H1 (cell line): Measurements from ENCODE around the gene ZSCAN10. TPM values are rescaled to one million over a fixed set of nuclear protein-coding genes. Genes with fewer than 3 reads are reported as not detected.

Experiments
- ATF2 ChIP-seq: IDR thresholded peaks from 2 replicates; pipeline ENCODE4 v1.6.1; 2012; ENCODE audit warnings: low read length, inconsistent platforms
- BRCA1 ChIP-seq: IDR thresholded peaks from 2 replicates; pipeline ENCODE4 v1.6.1; 2012; ENCODE audit warnings: low read depth, low read length, improper control_type of control experiment
- CBX5 ChIP-seq: fragments of 300-800, 300-1000 bp; sonication (generic); IDR thresholded peaks from 2 replicates; pipeline ENCODE4 v1.7.1; 2016; ENCODE audit warnings: antibody characterized with exemption, low read length, low read depth
- CHD1 ChIP-seq: IDR thresholded peaks from 2 replicates; pipeline ENCODE4 v1.6.1; 2012; ENCODE audit warnings: low read depth, low read length, improper control_type of control experiment
- CREB1 ChIP-seq: IDR thresholded peaks from 2 replicates; pipeline ENCODE4 v1.6.1; 2012; ENCODE audit warnings: inconsistent platforms
- CTBP2 ChIP-seq: IDR thresholded peaks from 2 replicates; pipeline ENCODE4 v1.7.0; 2011; ENCODE audit warnings: borderline replicate concordance, mild to moderate bottlenecking, moderate library complexity, mixed read lengths, low read length; ENCODE audit not compliant: insufficient read depth, insufficient read length
- CTCF ChIP-seq, 3 experiments: IDR thresholded peaks; 1 replicate in 2 of 3; 2 replicates in 1 of 3; pipeline versions ENCODE4 v1.5.1 to v1.6.1; 2011; ENCODE audit warnings: low read length in 3 of 3, mild to moderate bottlenecking in 3 of 3, inconsistent platforms in 2 of 3, low read depth in 1 of 3, moderate library complexity in 1 of 3; ENCODE audit not compliant: insufficient read depth in 1 of 3; ENCODE audit errors: control extremely low read depth in 1 of 3
- FOSL1 ChIP-seq: IDR thresholded peaks from 2 replicates; pipeline ENCODE4 v1.6.1; 2011; ENCODE audit warnings: mild to moderate bottlenecking, low read depth, low read length, moderate library complexity; ENCODE audit not compliant: insufficient read depth
- POLR2AphosphoS5 ChIP-seq: IDR thresholded peaks from 2 replicates; pipeline ENCODE4 v1.6.1; 2011; ENCODE audit warnings: low read depth, low read length
- POU5F1 ChIP-seq: IDR thresholded peaks from 2 replicates; pipeline ENCODE4 v1.6.1; 2011; ENCODE audit warnings: low read depth, mild to moderate bottlenecking, low read length, moderate library complexity
- RXRA ChIP-seq: IDR thresholded peaks from 2 replicates; pipeline ENCODE4 v1.6.1; 2011; ENCODE audit warnings: low read depth, mild to moderate bottlenecking, low read length, moderate library complexity; ENCODE audit not compliant: insufficient read depth
- SP4 ChIP-seq: IDR thresholded peaks from 2 replicates; pipeline ENCODE4 v1.6.1; 2012; ENCODE audit warnings: low read length, inconsistent platforms
- TAF1 ChIP-seq: IDR thresholded peaks from 2 replicates; pipeline ENCODE4 v1.6.1; 2011; ENCODE audit warnings: mild to moderate bottlenecking, low read depth, low read length
- TBP ChIP-seq: IDR thresholded peaks from 2 replicates; pipeline ENCODE4 v1.6.1; 2011; ENCODE audit warnings: low read depth, low read length, improper control_type of control experiment
- TEAD4 ChIP-seq: IDR thresholded peaks from 2 replicates; pipeline ENCODE4 v1.6.1; 2012; ENCODE audit warnings: low read depth, low read length, inconsistent platforms, mixed read lengths
- YY1 ChIP-seq: IDR thresholded peaks from 2 replicates; pipeline ENCODE4 v1.6.1; 2011; ENCODE audit warnings: low read depth, mild to moderate bottlenecking, low read length
- ZNF274 ChIP-seq: IDR thresholded peaks from 2 replicates; pipeline ENCODE4 v1.7.0; 2012; ENCODE audit warnings: low read length, borderline replicate concordance; ENCODE audit errors: extremely low read depth
- polyA plus RNA-seq, 7 experiments: library from polyadenylated mRNA; depleted of rRNA in 3 of 7; stranded (reverse) in 5 of 7; unstranded in 2 of 7; fragments of >200 nt in 5 of 7; fragments of 200-250 nt in 2 of 7; gene quantifications; 1 replicate in 5 of 7; 2 replicates in 1 of 7; 4 replicates in 1 of 7; pipeline versions ENCODE4 v1.2.1 to v1.2.3, GENCODE V29; 2011 to 2013; ENCODE audit warnings: missing spikeins in 2 of 7, mixed read lengths in 2 of 7
- total RNA-seq: library from RNA; stranded (reverse); fragmentation: NEBNext Ultra II Directional; extraction: Animal tissue kit (Norgen Biotek cat#: 25700); gene quantifications from 2 replicates; pipeline ENCODE4 v1.2.1, GENCODE V29; 2021
- TF ChIP-seq, protein P1 (sequence below): IDR thresholded peaks from 2 replicates; pipeline ENCODE4 v1.6.1; 2011; ENCODE audit warnings: low read depth, mild to moderate bottlenecking, low read length; ENCODE audit not compliant: insufficient read depth

The ZSCAN10 gene
- total and polyA plus RNA-seq, 2 of the 8 experiments (the other 6 are each of a cell fraction or from before 2014, with no cell fraction given) = 209 to 314 TPM

DNA sequence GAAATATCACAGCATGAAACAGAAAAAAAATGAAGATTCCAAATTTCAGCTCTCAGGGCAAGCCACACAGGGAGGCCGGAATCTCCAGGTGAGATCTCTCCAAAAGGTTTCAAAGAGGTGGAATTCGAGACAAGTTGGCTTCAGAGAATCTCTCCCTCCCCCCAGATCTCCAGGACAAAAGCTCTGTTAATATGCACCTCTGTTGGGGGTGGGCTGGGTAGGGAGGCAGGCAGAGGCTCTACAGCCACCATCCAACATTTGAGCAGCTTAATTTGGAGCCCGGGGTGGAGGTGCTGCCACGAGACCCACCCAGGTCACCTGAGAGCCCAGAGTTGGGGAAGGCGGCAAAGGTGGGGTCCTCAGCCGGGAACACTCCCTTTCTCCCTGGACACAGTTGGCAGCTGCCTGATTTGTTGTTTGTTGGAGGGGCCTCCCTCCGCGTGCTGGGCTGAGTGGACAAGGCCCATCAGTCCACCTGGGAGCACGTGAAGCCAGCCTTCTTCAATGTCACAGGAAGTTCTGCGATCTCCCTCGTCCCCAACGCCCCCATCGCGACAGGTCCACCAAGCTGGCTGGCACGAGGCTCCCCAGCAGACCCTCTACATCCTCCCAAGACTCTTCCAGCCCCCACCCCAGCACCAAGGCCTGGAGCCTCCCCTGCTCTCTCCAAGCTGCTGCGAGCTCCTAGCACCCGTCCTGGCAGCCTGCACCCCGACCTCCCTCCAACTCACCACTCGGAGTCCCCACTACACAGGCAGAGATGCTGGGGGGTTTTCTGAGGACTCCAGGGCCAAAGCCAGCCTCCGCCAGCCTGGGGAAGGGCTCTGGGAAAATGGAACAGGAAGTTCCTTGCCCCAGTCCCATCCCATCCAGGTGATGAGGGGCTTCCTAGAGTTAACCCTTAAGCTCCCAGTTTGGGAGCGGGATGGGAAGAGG, at the start of gene ZSCAN10 (continued):
- TF ChIP-seq CTCF (IDR thresholded peaks at IDR 0.05; ENCODE audit: control extremely low read depth in 1 of 3, insufficient read depth in 1 of 3, low read depth in 1 of 3, low read length in 3 of 3) (no peak), TEAD4 (peak; percentile 71; the same call in 1 of the 2 replicates), CBX5 (no peak), ZNF274 (no peak), CREB1 (no peak), BRCA1 (no peak), CHD1 (peak; percentile 41; the same call in 1 of the 2 replicates), POLR2AphosphoS5 (peak; percentile 77), RXRA (0 out of 2 replicates have a peak, but pooled peaks have one; percentile 1), YY1 (no peak), ATF2 (peak; percentile 51), SP4 (0 out of 2 replicates have a peak, but pooled peaks have one; percentile 18), POU5F1 (0 out of 2 replicates have a peak, but pooled peaks have one; percentile 17), TBP (peak; percentile 50), CTBP2 (no peak), TAF1 (peak; percentile 71), FOSL1 (no peak)
- TF ChIP-seq, protein P1, sequence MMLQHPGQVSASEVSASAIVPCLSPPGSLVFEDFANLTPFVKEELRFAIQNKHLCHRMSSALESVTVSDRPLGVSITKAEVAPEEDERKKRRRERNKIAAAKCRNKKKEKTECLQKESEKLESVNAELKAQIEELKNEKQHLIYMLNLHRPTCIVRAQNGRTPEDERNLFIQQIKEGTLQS = no peak
